ENCODE results near the gene HDGF.

DNA sequence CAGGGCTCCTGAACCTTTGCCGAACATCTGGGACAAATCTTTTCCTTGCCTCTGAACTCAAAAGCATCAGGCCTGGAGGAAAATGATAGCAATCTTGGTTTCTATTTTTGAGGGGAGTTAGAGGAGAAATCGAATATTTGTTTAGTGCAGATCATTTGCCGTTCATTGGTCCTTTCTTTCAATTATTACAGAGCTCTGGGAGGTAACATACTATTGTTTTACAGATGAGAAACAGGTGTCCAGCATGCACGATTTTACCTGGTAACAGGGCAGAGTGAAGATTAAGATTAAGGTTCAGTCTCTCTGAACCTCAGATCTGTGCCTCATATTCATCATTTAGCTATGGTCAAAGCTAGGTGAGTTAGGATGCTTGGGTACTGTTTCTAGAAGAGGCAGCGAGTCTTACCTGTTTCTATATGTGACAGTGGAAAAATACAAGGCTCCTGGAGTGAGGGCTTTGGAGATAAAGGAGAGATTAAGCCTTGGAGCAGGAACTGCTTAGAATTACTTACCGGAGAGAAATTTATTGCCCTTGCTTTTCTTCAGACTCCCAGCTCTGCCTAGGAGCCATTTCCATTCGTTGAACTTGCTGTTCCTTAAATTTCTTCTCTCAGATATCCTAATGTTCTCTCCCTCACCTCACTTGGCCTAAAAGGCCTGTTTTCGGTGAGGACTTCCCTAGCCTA is 17.3 kb upstream of the HDGF start:
- no peak for TF ChIP-seq POLR2AphosphoS5 (IDR thresholded peaks at IDR 0.05)
- TF ChIP-seq, protein P1, sequence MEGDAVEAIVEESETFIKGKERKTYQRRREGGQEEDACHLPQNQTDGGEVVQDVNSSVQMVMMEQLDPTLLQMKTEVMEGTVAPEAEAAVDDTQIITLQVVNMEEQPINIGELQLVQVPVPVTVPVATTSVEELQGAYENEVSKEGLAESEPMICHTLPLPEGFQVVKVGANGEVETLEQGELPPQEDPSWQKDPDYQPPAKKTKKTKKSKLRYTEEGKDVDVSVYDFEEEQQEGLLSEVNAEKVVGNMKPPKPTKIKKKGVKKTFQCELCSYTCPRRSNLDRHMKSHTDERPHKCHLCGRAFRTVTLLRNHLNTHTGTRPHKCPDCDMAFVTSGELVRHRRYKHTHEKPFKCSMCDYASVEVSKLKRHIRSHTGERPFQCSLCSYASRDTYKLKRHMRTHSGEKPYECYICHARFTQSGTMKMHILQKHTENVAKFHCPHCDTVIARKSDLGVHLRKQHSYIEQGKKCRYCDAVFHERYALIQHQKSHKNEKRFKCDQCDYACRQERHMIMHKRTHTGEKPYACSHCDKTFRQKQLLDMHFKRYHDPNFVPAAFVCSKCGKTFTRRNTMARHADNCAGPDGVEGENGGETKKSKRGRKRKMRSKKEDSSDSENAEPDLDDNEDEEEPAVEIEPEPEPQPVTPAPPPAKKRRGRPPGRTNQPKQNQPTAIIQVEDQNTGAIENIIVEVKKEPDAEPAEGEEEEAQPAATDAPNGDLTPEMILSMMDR (IDR thresholded peaks at IDR 0.05): no peak
- no peak for TF ChIP-seq POLR2A (IDR thresholded peaks at IDR 0.05)
- TF ChIP-seq EP300 (IDR thresholded peaks at IDR 0.05): no peak

All from upper lobe of left lung (tissue), 4 donors.